Measurements from ENCODE around the gene OR1Q1. TPM values are rescaled to one million over a fixed set of nuclear protein-coding genes. Genes with fewer than 3 reads are reported as not detected.

OR1Q1 gene
- total and polyA plus RNA-seq, 12 donors, result not detected

DNA sequence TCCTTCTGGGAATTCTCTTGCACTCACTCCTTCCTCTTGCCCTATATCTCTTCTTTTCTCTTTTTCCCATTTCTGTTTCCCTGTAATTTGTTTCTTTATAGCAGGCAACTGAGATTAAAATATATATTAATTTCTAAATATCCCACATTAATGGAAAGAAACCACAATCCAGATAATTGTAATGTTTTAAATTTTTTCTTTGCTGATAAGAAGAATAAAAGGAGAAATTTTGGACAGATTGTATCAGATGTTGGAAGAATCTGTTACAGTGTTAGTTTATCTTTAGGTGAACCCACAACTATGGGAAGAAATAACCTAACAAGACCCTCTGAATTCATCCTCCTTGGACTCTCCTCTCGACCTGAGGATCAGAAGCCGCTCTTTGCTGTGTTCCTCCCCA, 46.9 kb downstream of the OR1Q1 start, which contains the start of gene OR1L1:
Gene OR1L1, plus strand, starts transcription at position 301 of the 400 bp plus-strand sequence. Its CDS starts 0 bp downstream, at position 301.
- TF ChIP-seq, protein P1, sequence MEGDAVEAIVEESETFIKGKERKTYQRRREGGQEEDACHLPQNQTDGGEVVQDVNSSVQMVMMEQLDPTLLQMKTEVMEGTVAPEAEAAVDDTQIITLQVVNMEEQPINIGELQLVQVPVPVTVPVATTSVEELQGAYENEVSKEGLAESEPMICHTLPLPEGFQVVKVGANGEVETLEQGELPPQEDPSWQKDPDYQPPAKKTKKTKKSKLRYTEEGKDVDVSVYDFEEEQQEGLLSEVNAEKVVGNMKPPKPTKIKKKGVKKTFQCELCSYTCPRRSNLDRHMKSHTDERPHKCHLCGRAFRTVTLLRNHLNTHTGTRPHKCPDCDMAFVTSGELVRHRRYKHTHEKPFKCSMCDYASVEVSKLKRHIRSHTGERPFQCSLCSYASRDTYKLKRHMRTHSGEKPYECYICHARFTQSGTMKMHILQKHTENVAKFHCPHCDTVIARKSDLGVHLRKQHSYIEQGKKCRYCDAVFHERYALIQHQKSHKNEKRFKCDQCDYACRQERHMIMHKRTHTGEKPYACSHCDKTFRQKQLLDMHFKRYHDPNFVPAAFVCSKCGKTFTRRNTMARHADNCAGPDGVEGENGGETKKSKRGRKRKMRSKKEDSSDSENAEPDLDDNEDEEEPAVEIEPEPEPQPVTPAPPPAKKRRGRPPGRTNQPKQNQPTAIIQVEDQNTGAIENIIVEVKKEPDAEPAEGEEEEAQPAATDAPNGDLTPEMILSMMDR (IDR thresholded peaks at IDR 0.05), result no peak
- Histone ChIP-seq H3K4me3 (no peak within 1 kb of the TSS), H3K4me1 (no peaks in the 10 kb centered on the region), H3K36me3 (no peaks in the 10 kb centered on the region), H3K27me3 (peaks cover 0 to 3% (median 0%) of the 10 kb centered on the region in 7 donors), H3K9me3 (peaks cover 0 to 6% (median 0%) of the 10 kb centered on the region in 11 donors), H3K27ac (no peak within 1 kb of the TSS)
- no peak for DNase-seq
- intact Hi-C loops (cut with DNase I), result no loop called here
- WGBS, 2 donors, result 46 to 50% methylated on average over 2 of the region's 2 CpGs
- ATAC-seq, result no peak

Other genes with a start within 250 kb of the OR1Q1 start
- 10 to 100 TPM in 1 of 10 donors, 1 to 10 TPM in 9; 1.1 to 15.6 (median 4.0) TPM for gene PTGS1, start 243.7 kb upstream of the OR1Q1 start, total RNA-seq
- gene PTGS1, start 243.7 kb upstream of the OR1Q1 start, polyA plus RNA-seq, result 1 to 10 TPM in 1 of 2 donors, under 1 TPM in 1; 0.95 to 2.9 TPM
- gene OR1J1, start 136.8 kb upstream of the OR1Q1 start, total RNA-seq, result not detected
- not detected for gene OR1J1, start 136.8 kb upstream of the OR1Q1 start, polyA plus RNA-seq
- under 1 TPM in 1 of 10 donors, not detected in 9; 0.30 TPM for gene OR1J2, start 103.9 kb upstream of the OR1Q1 start, total RNA-seq
- gene OR1J2, start 103.9 kb upstream of the OR1Q1 start, polyA plus RNA-seq, result not detected
- not detected for gene OR1J4, start 95.6 kb upstream of the OR1Q1 start, total RNA-seq
- not detected for gene OR1J4, start 95.6 kb upstream of the OR1Q1 start, polyA plus RNA-seq
- not detected for gene OR1N1, start 87.4 kb upstream of the OR1Q1 start, total RNA-seq
- not detected for gene OR1N1, start 87.4 kb upstream of the OR1Q1 start, polyA plus RNA-seq
- gene OR1N2, start 61.6 kb upstream of the OR1Q1 start, total RNA-seq, result not detected
- gene OR1N2, start 61.6 kb upstream of the OR1Q1 start, polyA plus RNA-seq, result not detected
- gene OR1L8, start 31.4 kb upstream of the OR1Q1 start, total RNA-seq, result under 1 TPM in 1 of 10 donors, not detected in 9; 0.45 TPM
- under 1 TPM in 1 of 2 donors, not detected in 1; 0.04 TPM for gene OR1L8, start 31.4 kb upstream of the OR1Q1 start, polyA plus RNA-seq
- gene OR1B1, start 42.9 kb downstream of the OR1Q1 start, total RNA-seq, result not detected
- gene OR1B1, start 42.9 kb downstream of the OR1Q1 start, polyA plus RNA-seq, result not detected
- gene OR1L1, start 47.0 kb downstream of the OR1Q1 start, total RNA-seq, result not detected
- gene OR1L1, start 47.0 kb downstream of the OR1Q1 start, polyA plus RNA-seq, result not detected
- not detected for gene OR1L3, start 60.4 kb downstream of the OR1Q1 start, total RNA-seq
- gene OR1L3, start 60.4 kb downstream of the OR1Q1 start, polyA plus RNA-seq, result not detected
- gene OR1L4, start 109.3 kb downstream of the OR1Q1 start, total RNA-seq, result not detected
- gene OR1L4, start 109.3 kb downstream of the OR1Q1 start, polyA plus RNA-seq, result not detected
- not detected for gene OR1L6, start 127.6 kb downstream of the OR1Q1 start, total RNA-seq
- not detected for gene OR1L6, start 127.6 kb downstream of the OR1Q1 start, polyA plus RNA-seq
- gene OR5C1, start 174.2 kb downstream of the OR1Q1 start, total RNA-seq, result not detected
- gene OR5C1, start 174.2 kb downstream of the OR1Q1 start, polyA plus RNA-seq, result not detected
- gene OR1K1, start 185.4 kb downstream of the OR1Q1 start, total RNA-seq, result not detected
- gene OR1K1, start 185.4 kb downstream of the OR1Q1 start, polyA plus RNA-seq, result not detected
- 1 to 10 TPM; 6.7 to 9.5 (median 8.0) TPM for gene PDCL, start 213.8 kb downstream of the OR1Q1 start, total RNA-seq
- 1 to 10 TPM; 3.6 to 5.4 TPM for gene PDCL, start 213.8 kb downstream of the OR1Q1 start, polyA plus RNA-seq